C1 segment of cervical spinal cord (tissue), 14 donors: Measurements from ENCODE around the gene PARL.
A peak's percentile ranks its signal among the peaks of the same experiment; 100 is the strongest.

Experiments used
- DNase-seq, 14 donors: peaks; one replicate each; lab custom pipeline; 2025; lab: John Stamatoyannopoulos, UW

PARL gene

GRCh38 chr3:183818041-183818620 lies 66.5 kb downstream of the PARL start:
- DNase-seq = no peak

- DNase-seq = no peak
These were observed 67.0 kb downstream of the PARL start for GRCh38 chr3:183817639-183818038.

- peak in 1 of 14 donors; percentile 16 for DNase-seq
These were observed 67.8 kb downstream of the PARL start for GRCh38 chr3:183816681-183817510.

- DNase-seq = peak in 1 of 14 donors; percentile 9
These were observed 68.7 kb downstream of the PARL start for GRCh38 chr3:183815951-183816475.

- DNase-seq = no peak
These were observed 69.1 kb downstream of the PARL start for GRCh38 chr3:183815563-183815940.

- DNase-seq = no peak
These were observed 70.4 kb downstream of the PARL start for GRCh38 chr3:183814240-183814639.

- peak in 10 of 14 donors; percentile 33 to 93 (median 47) for DNase-seq
These were observed 71.8 kb downstream of the PARL start for GRCh38 chr3:183812761-183813445.

- DNase-seq = no peak
These were observed 73.0 kb downstream of the PARL start for GRCh38 chr3:183811638-183812037.

GRCh38 chr3:183810643-183811594 lies 73.8 kb downstream of the PARL start:
- no peak for DNase-seq

- DNase-seq = no peak
These were observed 75.4 kb downstream of the PARL start for GRCh38 chr3:183809270-183809669.

- DNase-seq = no peak
These were observed 76.3 kb downstream of the PARL start for GRCh38 chr3:183808355-183808754.

GRCh38 chr3:183807881-183808280 lies 76.8 kb downstream of the PARL start:
- DNase-seq = no peak

GRCh38 chr3:183807209-183807728 lies 77.4 kb downstream of the PARL start:
- DNase-seq = no peak

- peak in 1 of 14 donors; percentile 27 for DNase-seq
These were observed 81.7 kb downstream of the PARL start for GRCh38 chr3:183802989-183803388.

GRCh38 chr3:183801601-183802000 lies 83.1 kb downstream of the PARL start:
- DNase-seq = no peak

- DNase-seq = peak in 12 of 14 donors; percentile 9 to 83 (median 70)
These were observed 84.3 kb downstream of the PARL start for GRCh38 chr3:183800243-183800863.

- DNase-seq = peak in 1 of 14 donors; percentile 18
These were observed 85.2 kb downstream of the PARL start for GRCh38 chr3:183799461-183799860.

- DNase-seq = no peak
These were observed 86.7 kb downstream of the PARL start for GRCh38 chr3:183797996-183798395.

GRCh38 chr3:183796372-183796771 lies 88.3 kb downstream of the PARL start:
- no peak for DNase-seq

- DNase-seq = no peak
These were observed 90.2 kb downstream of the PARL start for GRCh38 chr3:183794452-183794851.
